Measurements from ENCODE around the gene B3GAT3.

The B3GAT3 gene

DNA sequence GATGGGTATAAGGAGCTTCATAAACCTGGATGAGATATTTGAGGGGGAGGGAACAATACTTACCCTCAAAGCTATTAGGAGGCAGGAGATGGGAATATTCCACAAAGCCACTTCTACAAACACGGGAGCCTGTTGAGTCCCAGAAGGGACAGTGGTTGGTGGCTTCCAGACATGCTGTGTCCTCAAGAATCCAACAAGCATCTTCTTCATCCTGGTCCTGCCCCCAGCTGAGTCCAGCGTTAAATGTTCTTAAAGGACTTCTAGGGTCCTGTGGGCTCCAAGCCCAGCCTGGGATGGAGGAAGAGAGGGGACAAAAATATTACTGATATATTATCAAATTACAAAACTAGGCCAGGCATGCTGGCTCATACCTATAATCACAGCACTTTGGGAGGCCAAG is 45.7 kb upstream of the B3GAT3 start:
- Histone ChIP-seq H3K9ac (ENCODE audit: low read length) (peak overlapping the region; percentile 99), H3K4me1 (ENCODE audit: insufficient read depth, low read length, severe bottlenecking) (peaks cover 55% of the 10 kb centered on the region), H3K4me3 (ENCODE audit: low read depth, low read length, poor library complexity, severe bottlenecking) (peak overlapping the region; percentile 94), H3K36me3 (ENCODE audit: insufficient read depth, low read length) (peaks cover 38% of the 10 kb centered on the region), H3K9me3 (ENCODE audit: low read length) (no peaks in the 10 kb centered on the region), H3K79me2 (ENCODE audit: insufficient read depth, low read length) (peaks cover 15% of the 10 kb centered on the region; the same call in 1 of the 2 replicates), H3F3A (ENCODE audit: insufficient read depth, low read length) (no peaks in the 10 kb centered on the region), H3K9me2 (ENCODE audit: low read depth, low read length) (no peaks in the 10 kb centered on the region), H2AFZ (ENCODE audit: low read length) (no peak overlapping the region), H4K20me1 (ENCODE audit: insufficient read depth, low read length) (no peaks in the 10 kb centered on the region), H3K27me3 (ENCODE audit: insufficient read depth, low read length) (no peaks in the 10 kb centered on the region), H3K27ac (ENCODE audit: low read depth, low read length, poor library complexity, severe bottlenecking) (peak overlapping the region; percentile 93), H3K4me2 (ENCODE audit: low read length) (peak overlapping the region; percentile 94)
- TF ChIP-seq, protein P1, sequence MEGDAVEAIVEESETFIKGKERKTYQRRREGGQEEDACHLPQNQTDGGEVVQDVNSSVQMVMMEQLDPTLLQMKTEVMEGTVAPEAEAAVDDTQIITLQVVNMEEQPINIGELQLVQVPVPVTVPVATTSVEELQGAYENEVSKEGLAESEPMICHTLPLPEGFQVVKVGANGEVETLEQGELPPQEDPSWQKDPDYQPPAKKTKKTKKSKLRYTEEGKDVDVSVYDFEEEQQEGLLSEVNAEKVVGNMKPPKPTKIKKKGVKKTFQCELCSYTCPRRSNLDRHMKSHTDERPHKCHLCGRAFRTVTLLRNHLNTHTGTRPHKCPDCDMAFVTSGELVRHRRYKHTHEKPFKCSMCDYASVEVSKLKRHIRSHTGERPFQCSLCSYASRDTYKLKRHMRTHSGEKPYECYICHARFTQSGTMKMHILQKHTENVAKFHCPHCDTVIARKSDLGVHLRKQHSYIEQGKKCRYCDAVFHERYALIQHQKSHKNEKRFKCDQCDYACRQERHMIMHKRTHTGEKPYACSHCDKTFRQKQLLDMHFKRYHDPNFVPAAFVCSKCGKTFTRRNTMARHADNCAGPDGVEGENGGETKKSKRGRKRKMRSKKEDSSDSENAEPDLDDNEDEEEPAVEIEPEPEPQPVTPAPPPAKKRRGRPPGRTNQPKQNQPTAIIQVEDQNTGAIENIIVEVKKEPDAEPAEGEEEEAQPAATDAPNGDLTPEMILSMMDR (IDR thresholded peaks at IDR 0.05; ENCODE audit: low read length), result no peak
- TF ChIP-seq EZH2 (IDR thresholded peaks at IDR 0.05; ENCODE audit: borderline replicate concordance, low read length), result no peak

DNA sequence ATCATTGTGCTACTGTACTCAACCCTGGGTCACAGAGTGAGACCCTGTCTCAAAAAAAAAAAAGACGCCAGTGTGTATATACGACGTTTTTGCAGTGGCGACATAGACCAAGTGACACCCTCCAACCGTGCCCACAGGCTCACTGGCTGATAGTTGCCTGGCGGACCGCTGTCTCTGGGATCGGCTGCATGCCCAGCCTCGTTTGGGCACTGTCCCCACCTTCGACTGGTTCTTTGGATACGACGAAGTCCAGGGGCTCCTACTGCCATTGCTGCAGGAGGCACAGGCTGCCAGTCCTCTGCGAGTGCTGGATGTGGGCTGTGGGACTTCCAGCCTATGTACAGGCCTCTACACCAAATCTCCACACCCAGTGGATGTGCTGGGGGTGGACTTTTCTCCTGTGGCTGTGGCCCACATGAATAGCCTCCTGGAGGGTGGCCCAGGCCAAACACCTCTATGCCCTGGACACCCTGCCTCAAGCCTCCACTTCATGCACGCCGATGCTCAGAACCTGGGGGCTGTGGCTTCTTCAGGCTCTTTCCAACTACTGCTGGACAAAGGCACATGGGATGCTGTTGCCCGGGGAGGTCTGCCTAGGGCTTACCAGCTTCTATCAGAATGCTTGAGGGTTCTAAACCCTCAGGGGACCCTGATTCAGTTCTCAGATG is 44.6 kb upstream of the B3GAT3 start:
- TF ChIP-seq, protein P1 (IDR thresholded peaks at IDR 0.05; ENCODE audit: low read length), result no peak
- no peak for TF ChIP-seq EZH2 (IDR thresholded peaks at IDR 0.05; ENCODE audit: borderline replicate concordance, low read length)
- H3K27ac ChIP-seq (ENCODE audit: low read depth, low read length, poor library complexity, severe bottlenecking), result peak overlapping the region; percentile 93
- no peak overlapping the region for H2AFZ ChIP-seq (ENCODE audit: low read length)
- H3K4me1 ChIP-seq (ENCODE audit: insufficient read depth, low read length, severe bottlenecking), result peaks cover 53% of the 10 kb centered on the region
- no peaks in the 10 kb centered on the region for H4K20me1 ChIP-seq (ENCODE audit: insufficient read depth, low read length)
- peak overlapping the region; percentile 94 for H3K4me2 ChIP-seq (ENCODE audit: low read length)
- H3F3A ChIP-seq (ENCODE audit: insufficient read depth, low read length), result no peaks in the 10 kb centered on the region
- peak overlapping the region; percentile 94 for H3K4me3 ChIP-seq (ENCODE audit: low read depth, low read length, poor library complexity, severe bottlenecking)
- H3K9ac ChIP-seq (ENCODE audit: low read length), result peak overlapping the region; percentile 99
- peaks cover 45% of the 10 kb centered on the region for H3K36me3 ChIP-seq (ENCODE audit: insufficient read depth, low read length)
- H3K9me2 ChIP-seq (ENCODE audit: low read depth, low read length), result no peaks in the 10 kb centered on the region
- H3K9me3 ChIP-seq (ENCODE audit: low read length), result no peaks in the 10 kb centered on the region
- no peaks in the 10 kb centered on the region for H3K27me3 ChIP-seq (ENCODE audit: insufficient read depth, low read length)
- peaks cover 15% of the 10 kb centered on the region; the same call in 1 of the 2 replicates for H3K79me2 ChIP-seq (ENCODE audit: insufficient read depth, low read length)

GRCh38 chr11:62665599-62666258 is 43.9 kb upstream of the B3GAT3 start:
- Histone ChIP-seq H3K4me1 (ENCODE audit: insufficient read depth, low read length, severe bottlenecking) (peaks cover 49% of the 10 kb centered on the region), H3K4me2 (ENCODE audit: low read length) (peak overlapping the region; percentile 94), H3K27me3 (ENCODE audit: insufficient read depth, low read length) (no peaks in the 10 kb centered on the region), H3K27ac (ENCODE audit: low read depth, low read length, poor library complexity, severe bottlenecking) (peak overlapping the region; percentile 93), H3K79me2 (ENCODE audit: insufficient read depth, low read length) (peaks cover 11% of the 10 kb centered on the region; the same call in 1 of the 2 replicates), H3K9me3 (ENCODE audit: low read length) (no peaks in the 10 kb centered on the region), H3K4me3 (ENCODE audit: low read depth, low read length, poor library complexity, severe bottlenecking) (peak overlapping the region; percentile 94), H2AFZ (ENCODE audit: low read length) (no peak overlapping the region), H3K9ac (ENCODE audit: low read length) (peak overlapping the region; percentile 99), H3F3A (ENCODE audit: insufficient read depth, low read length) (no peaks in the 10 kb centered on the region), H3K9me2 (ENCODE audit: low read depth, low read length) (no peaks in the 10 kb centered on the region), H4K20me1 (ENCODE audit: insufficient read depth, low read length) (no peaks in the 10 kb centered on the region), H3K36me3 (ENCODE audit: insufficient read depth, low read length) (peaks cover 48% of the 10 kb centered on the region)
- TF ChIP-seq EZH2 (IDR thresholded peaks at IDR 0.05; ENCODE audit: borderline replicate concordance, low read length), result no peak
- TF ChIP-seq, protein P1 (IDR thresholded peaks at IDR 0.05; ENCODE audit: low read length), result no peak

Measured in OCI-LY1 (cell line).